Tibial nerve (tissue), 3 donors: ENCODE measurements around the gene FBN2.

Source experiments
- POLR2A ChIP-seq, 2 donors: fragments of 450-650 bp; IDR thresholded peaks; one replicate each; pipeline ENCODE4 v1.6.1; 2017; ENCODE audit warnings: antibody characterized with exemption in 2 of 2, mild to moderate bottlenecking in 2 of 2, moderate library complexity in 2 of 2
- TF ChIP-seq, protein P1 (sequence below), 5 experiments: fragments of 200-600 bp in 3 of 5; fragments of 450-650 bp in 2 of 5; sonication (generic) in 3 of 5; IDR thresholded peaks; one replicate each; pipeline ENCODE4 v1.5.1; 2016 to 2019; ENCODE audit warnings: antibody characterized with exemption in 5 of 5, mild to moderate bottlenecking in 3 of 5, moderate library complexity in 2 of 5

DNA sequence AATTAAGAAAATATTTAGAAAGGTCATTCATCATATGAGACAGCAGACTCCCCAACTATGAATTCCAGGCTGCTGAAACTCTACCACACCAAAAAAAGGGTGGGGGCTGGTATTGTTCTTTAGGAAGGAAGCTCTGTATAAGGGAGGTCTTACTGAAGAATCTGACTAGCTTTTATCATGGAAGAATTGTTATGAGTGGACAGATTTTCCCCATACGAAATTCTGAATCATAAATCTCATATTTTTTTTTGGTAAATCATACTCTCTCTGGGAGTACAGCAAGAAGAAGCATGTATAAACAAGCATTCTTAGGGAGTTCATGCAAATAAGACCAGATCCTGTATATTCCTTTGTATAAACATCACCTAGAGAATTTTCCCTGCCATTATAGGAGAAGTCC is 234.5 kb downstream of the FBN2 start:
- TF ChIP-seq, protein P1, sequence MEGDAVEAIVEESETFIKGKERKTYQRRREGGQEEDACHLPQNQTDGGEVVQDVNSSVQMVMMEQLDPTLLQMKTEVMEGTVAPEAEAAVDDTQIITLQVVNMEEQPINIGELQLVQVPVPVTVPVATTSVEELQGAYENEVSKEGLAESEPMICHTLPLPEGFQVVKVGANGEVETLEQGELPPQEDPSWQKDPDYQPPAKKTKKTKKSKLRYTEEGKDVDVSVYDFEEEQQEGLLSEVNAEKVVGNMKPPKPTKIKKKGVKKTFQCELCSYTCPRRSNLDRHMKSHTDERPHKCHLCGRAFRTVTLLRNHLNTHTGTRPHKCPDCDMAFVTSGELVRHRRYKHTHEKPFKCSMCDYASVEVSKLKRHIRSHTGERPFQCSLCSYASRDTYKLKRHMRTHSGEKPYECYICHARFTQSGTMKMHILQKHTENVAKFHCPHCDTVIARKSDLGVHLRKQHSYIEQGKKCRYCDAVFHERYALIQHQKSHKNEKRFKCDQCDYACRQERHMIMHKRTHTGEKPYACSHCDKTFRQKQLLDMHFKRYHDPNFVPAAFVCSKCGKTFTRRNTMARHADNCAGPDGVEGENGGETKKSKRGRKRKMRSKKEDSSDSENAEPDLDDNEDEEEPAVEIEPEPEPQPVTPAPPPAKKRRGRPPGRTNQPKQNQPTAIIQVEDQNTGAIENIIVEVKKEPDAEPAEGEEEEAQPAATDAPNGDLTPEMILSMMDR (IDR thresholded peaks at IDR 0.05), result no peak
- TF ChIP-seq POLR2A (IDR thresholded peaks at IDR 0.05), result no peak
